NCI-H2107 treated with DMSO at 0.1 percent for 48 hours (cell line): Measurements from ENCODE around the gene GRIP2.

Source experiments
- DNase-seq: peaks from one replicate; lab custom pipeline; 2025; ENCODE audit not compliant: unreplicated experiment; lab: John Stamatoyannopoulos, UW

The GRIP2 gene

DNA sequence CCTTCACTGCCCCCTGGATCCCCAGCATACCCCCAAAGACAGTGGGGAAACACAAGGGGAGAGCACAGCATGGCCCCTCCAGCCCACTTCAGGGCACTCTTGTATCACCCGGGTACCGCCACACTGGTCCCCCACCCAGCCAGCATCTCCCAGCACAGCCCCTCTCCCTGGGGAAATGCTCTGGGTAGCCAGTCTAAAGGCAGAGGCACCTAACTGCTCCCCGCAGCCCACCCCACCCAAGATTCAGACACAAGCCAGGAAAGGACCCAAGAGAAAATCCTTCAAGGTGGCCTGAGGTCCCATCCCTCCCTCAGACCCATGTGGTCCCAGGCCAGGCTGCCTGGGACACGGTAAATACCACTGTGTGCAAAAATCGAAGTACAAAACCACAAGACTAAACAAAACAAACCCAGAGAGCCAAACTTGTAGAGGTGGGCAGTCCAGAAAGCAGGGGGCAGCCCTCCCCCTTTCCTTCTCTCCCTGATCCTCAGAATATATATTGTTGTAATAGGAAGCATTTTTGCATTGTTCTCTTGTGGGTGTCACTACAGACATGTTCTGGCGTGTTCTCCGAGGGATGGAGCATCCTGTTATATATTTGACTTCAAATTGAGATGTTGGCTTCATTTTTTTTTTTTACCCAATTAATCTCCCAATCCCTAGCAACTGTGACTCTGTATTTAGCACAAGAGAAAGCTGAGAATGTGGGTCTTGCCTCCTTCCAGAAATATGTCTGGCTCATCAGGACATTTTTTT lies 51.7 kb downstream of the GRIP2 start:
- DNase-seq, result no peak

DNA sequence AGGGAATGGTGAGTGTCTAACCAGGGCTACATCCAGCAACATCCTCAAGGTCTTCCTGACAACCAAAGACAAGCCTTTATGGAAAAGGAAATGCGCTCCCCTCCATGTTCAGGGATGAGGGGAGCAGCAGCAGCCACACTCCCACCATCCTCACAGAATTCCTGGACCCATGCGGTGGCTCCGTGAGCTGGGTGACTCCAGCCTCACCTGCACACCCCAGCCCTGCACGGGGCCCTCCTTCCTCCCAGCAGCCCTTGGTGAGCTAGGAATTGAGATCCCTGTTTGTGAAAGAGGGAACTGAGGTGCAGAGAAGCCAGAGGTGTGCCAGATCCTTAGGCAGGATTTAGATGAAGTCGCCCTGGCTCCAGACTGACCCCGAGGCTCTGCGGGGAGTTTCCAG lies 52.3 kb downstream of the GRIP2 start:
- DNase-seq, result no peak

DNA sequence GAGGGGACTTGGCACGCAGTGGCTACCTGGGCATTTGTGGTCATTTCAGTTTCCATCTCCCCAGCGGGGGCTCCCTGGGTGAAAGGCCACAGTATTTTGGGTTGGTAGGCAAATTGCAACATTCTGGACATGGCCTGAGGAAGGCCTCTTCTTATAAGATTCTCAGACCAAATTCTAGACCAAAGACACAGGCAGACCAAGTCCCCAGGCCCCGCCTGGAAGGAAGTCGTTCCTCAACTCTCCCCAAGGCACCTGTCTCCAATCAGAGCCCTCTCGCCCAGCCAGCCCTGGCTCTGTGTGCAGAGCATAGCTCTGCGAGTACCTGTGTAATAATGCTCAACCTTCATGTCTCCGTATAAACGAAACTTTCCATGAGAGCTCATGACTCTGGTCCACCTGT lies 53.1 kb downstream of the GRIP2 start:
- no peak for DNase-seq

DNA sequence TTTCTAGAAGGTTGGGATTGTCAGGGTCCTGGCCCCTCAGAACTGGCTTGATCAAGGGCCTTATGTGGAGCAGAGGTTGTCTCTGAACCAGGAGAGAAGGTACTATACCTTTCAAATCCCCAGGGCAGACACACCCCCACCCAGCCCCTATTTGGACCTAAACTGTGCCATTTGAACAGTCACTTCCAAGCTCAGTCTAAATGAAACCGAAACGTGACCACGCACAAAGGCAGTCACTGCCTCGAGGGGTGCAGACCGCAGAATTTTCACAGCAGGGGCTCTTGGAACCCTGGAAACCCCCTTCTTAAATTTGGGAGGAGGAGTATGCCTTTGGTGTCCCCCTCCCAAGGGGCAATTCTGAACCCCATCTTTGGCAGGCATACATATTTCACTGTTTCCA lies 53.7 kb downstream of the GRIP2 start:
- DNase-seq, result no peak

DNA sequence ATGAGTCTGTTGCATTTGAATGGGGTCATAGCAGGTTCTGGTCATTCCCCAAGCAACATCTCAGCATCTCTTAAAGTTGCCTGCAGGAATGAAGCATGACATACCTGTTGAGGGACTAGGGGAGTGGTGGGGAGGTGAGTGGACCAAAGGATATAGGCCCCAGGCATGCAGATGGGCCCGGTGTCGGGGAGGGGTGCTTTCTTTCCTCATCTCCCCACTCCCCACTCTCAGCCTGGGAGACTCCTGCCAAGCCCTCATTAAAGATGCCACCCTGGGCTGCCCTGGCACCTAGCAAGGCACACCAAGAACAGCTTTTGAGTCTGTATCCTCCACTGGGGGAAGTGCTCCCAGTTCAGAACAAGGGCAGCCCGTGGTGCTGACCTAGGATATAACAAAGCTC lies 54.2 kb downstream of the GRIP2 start:
- no peak for DNase-seq

DNA sequence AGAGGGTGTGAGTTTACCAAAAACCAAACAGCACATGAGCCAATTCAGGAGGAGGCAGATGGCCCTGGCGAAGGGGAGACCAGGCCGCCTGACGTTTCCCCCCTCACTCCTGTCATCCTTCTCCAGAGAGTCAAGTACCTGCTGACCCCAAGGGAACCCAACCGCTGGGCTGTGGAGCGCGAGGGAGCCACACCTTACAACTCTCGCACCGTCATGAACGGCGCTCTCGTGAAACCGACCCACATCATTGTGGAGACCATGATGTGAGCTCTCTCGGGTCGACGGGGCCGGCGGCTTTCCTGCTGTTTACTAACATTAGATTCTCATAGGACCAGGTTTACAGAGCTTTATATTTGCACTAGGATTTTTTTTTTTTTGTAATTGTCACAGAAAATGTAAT lies 55.4 kb downstream of the GRIP2 start:
- no peak for DNase-seq

DNA sequence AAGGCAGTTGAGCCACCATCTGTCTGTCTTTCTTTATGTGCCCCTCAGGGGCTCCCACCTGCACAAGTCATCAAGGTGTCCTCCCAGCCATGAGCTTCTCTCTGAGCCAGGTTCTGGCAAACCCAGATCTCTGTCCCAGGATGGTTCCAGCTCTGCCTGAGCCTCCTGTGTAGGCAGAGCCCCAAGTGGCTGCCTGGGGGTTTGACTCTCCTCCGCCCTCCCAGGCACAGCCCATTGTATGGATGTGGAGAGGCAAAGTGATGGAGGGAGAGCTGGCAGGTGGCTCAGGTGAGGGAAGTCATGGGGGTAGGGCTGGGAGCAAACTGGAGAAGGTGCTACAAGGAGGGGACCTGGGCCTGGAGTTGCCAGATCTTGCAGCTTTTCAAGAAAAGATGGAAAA lies 56.9 kb downstream of the GRIP2 start:
- no peak for DNase-seq

DNA sequence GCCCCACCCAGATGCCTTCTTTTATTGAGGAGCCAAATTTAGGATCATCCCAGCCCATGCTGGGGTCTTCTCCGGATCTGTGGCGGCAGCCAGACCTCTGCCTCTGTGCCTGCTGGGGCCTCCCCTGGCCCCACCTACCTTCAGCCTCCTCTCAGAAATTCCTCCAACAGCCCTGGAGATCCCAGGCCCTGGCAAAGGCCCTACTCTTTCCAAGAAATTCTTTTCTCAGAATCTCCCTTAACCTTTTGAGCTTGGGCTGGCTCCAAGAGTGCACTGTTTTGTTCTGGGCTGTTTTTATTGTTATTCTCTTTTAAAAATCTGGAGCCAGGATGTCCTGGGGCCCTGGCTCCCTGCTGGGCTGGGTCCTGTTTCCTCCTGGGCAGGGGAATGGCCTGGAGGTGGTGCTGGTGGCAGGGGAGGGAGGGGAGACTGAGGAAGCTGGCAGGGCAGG lies 57.8 kb downstream of the GRIP2 start:
- DNase-seq, result no peak

DNA sequence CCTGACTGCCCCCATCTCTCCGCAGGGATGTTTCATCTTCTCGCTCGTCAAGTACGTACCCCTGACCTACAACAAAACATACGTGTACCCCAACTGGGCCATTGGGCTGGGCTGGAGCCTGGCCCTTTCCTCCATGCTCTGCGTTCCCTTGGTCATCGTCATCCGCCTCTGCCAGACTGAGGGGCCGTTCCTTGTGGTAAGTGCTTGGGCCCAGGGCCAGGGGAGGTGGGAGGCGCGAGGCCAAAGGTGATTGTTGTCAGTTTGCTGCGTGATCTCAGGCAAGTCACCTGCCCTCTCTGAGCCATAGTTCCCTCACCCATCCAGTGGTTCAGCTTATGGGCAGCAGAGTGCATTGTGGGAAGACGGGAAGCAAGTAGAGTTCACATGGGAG lies 58.5 kb downstream of the GRIP2 start:
- DNase-seq, result no peak

DNA sequence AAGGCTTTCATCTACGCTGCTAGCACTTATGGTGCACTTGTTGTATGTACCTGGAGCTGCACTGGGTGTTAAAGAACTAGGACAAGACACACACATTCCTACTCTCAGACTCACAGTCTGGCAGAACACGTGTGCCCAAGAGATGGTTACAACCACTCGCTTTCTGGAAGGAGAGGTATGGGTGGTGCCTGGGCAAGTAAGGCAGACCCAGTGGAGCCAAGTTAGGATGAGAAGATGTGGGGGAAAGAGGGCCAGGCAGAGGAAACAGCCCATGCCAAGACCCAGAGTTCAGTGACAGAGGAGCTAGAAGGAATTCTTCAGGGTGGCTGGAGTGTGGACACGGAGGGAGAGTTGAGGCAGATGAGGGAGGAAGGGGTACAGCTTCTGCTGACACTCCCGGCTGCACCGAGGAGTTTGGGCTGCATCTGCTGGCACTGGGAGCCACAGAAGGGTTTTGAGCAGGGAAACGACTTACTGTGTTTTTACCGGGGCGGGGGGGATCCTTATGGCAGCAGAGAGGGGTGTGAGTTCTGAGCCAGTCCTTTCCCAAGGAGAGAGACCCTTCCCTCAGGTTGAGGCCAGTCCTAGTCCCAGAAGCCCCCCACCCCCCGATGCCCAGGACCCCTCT lies 59.0 kb downstream of the GRIP2 start:
- DNase-seq, result no peak

DNA sequence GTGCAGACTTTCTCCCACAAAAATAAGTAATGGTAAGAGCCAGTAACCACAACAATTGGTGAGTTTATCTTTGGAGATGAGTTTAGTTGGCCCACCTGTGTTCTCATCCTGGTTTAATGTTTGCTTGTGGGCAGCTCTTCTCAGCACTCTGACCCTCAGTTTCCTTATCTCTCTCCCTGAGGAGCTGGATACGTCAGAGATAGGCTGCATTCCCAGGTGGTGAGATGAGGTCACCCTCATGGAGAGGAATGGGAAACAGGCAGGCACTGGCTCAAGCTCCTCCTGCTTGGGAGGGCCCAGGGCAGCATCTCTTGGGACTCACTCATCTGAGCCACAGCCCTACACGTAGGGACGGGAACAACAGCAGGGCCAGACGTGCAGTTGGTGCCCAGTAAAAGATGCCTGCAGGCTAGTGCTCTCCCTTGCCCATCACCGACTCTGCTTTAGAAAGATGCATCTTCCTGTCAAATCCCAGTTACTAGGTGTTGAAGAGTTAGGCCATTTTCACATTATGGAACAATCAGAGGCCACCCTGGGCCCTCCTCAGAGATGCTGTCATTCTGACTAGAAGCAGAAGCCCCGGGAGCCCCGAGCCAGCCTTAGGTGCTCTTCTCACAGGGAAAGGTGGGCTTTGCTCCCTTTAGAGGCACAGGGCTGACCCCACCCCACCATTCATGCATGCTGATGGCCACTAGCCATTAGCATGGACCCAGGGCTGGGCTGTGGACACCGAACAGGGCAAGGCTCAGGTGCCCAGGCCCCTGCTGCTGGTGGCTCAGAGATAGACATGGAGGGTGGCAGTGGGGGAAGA lies 59.7 kb downstream of the GRIP2 start:
- DNase-seq, result no peak

DNA sequence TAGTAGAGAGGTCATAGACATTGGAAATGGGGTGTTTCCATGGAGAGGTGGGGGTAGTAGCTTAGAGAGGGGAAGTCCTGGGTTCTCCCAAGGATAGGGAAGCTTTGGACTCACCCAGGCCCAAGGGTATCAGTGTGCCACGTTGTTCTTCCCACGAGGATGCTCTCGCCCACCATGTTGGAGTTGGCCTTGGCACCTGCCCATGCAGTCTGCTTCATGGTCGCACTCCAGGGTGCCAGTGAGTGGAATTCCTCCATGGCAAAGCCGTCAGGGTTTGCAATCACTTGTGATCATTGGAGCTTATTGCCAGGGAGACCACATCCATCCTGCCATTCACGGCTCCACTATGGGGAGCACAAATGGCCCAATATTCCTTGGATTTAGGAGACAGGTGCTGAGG lies 60.6 kb downstream of the GRIP2 start:
- no peak for DNase-seq

DNA sequence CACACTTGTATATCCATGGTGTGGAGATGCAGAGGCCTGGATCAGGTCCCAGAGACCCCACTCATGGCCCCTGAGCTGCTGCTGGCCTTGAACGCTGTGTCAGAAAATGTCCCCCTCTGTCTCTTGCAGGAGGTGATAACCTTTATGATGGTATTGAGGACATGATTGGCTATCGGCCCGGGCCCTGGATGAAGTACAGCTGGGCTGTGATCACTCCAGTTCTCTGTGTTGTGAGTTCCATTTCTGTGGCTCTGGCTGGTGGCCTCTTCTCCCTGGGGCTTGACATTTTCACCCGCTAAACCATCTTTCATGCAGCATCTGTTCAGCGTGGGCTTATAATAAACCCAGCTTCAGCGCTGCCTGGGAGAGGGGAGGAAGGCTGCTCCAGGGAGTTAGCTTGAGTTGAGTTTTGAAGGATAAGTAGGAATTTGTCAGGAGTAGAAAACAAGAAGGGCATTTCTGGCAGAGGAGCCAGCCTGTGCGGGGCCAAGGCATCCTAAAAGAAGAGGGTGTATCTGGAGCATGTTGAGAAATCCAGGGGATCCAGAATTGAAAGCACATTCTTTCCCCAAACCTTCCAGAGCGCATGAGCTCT lies 61.1 kb downstream of the GRIP2 start:
- DNase-seq, result no peak

DNA sequence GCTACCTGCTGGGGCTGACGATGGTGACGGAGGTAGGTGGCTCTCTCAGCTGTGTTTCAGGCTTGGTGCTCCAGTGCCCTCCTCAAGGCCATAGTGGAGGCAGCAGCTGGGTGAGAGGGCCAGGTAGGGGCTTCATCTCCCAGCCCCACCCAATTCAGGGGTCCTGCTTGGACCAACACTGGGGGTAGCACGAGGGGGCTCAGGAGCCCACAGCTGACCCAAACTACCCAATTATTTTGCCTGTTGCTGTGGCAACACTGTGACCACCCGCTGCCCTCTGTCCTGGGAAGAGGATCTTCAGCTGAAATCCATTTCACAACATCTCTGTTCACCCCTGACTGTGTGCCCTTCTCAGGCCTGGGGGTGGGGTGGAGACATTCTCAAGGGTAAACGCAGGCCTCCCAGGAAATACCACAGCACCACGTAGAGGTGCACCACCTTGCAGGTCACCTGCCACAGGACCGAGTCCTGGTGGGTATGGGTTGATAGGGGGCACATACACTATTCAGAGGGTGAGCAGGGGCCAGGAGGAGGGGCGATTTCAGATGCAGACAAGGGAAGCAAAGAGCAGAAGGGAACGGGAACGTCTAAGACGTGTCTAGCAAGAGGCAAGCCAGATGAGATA lies 62.7 kb downstream of the GRIP2 start:
- DNase-seq, result no peak

DNA sequence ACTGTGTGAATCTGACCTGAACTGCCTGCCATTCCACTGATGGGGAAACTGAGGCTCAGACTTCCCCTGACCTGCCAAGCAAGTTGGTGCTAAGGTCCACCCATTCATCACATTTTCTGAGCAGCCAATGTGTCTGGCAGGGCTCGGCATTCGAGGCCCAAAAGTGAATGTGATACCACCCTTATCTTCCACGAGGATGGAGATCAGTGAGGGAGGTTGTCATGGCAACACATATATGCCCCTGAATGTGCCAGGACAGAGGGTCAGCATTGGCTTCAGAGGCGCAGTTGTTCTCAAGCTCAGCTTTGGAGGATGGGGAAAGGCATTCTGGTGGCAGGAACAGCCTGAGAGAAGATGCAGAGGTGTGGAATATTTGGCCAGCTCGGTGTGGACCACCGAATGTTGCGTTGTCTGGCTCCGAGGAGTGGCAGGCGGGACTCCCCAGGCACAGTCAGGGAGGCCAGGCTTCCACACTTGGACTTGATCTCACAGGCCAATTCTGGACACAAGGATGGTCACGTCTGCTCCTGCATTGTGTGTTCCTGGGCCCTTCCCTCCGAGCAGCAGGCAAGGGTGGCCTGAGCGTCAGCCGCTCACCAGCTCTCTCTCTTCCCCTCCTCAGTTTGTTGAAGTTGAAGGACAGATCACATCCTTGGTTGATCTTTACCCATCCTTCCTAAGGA lies 63.4 kb downstream of the GRIP2 start:
- no peak for DNase-seq

DNA sequence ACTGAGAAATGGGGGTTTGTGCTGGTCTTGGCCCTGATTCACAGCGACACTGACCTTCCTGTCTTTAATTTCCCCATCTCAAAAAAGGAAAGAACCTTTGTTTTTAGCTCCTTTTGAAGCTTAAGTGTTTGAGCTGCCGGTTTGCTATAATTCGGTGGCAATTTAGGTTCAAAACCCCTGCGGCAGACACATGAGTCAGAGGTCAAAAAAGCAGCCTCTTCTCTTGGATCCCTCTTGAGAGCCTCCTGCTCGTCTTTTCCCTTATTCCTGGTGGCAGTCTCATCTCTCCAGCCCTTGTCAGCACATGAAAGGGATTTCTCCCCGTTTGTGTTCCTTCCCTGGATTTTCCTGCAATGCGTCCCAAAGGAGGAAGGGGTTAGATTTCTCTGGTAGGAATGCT lies 64.5 kb downstream of the GRIP2 start:
- DNase-seq, result no peak

DNA sequence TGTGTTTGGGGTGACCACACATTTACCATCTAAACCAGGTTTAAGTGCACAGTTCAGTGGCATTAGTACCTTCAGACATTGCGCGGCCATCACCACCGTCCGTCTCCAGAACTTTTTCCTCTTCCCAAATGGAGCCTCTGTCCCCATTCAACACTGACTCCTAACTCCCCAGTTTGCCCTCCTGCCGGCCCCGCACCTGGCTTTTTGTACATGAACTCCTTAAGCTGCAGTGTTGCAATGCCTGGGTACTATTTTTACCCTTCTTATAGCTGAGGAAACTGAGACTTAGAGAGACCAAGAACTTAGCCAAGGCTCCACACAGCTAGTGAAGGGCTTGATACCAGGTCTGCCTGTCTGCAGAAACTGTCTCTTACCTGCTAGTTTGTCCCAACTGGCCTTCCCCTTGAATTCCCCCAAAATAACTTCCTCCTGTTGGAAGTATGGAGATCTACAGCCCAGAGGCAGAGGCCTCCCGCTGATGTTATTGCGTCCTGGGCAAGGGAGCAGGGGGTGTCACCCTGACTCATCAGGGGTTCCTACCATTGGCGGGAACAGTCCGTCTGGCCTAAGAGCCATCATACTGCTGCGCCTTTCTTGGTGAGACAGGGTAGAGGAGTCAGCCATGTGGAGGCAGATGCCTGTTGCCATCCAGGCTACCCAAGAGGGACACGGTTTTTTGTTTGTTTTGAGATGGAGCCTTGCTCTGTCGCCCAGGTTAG lies 65.6 kb downstream of the GRIP2 start:
- DNase-seq, result no peak

DNA sequence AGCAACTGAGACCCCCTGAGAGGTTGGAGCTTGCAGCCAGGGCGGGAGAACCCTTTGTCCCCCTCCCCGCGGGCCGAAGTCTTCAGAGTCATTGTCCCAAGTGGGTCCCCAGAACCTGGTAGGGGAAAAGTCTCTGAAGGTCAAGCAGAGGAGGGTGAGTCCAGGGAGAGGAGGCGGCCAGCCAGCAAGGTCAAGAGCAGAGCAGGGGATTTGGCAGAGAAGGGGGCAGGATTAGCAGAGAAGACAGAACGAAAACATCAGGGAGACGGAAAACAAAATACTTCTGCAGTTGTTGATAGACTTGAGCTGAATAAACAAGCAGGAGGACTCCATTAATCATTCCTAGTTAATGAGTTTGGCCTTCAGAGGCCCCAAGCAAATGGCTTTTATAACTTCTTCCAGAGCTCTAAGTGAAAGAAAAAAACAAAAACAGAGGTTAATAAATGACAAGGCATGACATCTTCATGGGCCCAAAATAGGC lies 66.7 kb downstream of the GRIP2 start:
- no peak for DNase-seq

DNA sequence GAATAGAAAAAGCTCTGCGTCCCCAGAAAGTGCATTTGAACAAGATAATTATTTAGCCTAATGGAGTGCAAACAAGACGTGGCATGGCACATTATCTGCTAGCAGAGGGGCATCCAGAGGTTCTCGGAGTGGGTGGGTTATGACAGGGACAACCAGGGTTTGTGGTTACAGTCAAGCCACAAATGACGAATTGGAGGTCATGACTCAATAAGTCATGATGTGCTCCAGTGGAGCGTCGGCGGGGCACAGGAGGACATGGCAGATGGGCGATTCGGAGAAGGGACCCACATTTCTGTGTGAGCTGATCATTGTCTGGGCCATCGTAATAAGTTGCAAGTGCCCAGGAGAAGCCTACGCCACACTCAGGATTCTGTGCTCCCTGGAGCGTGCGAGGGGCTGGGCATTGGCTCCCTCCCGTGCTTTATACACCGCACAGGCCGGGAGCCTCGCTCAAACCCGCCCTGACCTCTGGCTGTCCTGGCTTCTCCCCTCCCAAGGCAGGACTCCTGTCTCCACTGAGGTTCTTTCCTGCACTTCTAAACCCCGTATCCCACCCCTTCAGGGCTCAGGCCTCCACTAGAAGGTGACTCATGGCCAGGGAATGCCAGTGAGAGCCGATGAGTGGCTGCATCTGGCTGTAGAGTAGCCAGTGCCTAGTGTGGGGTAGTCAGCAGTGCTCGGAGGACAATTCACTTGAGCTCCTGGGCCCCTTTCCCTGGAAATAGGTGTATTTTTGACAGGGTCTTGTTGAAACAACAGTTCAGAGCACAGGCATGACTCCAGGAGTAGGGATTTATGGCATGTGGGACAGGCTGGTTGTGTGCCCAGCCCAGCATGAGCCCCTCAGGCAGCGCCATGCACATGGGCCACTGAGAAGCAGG lies 67.4 kb downstream of the GRIP2 start:
- no peak for DNase-seq
